Testis (tissue), 2 donors: ENCODE data around the gene SNAPC5.

Experiments
- CTCF ChIP-seq, 3 experiments: fragments of 450-650 bp in 2 of 3; fragments of 200-600 bp in 1 of 3; sonication (generic) in 1 of 3; IDR thresholded peaks; one replicate each; pipeline ENCODE4 v1.5.1; 2016 to 2019; ENCODE audit warnings: antibody characterized with exemption in 3 of 3, mild to moderate bottlenecking in 2 of 3, moderate library complexity in 1 of 3
- POLR2A ChIP-seq: fragments of 450-650 bp; IDR thresholded peaks from one replicate; pipeline ENCODE4 v1.6.1; 2017; ENCODE audit warnings: antibody characterized with exemption, mild to moderate bottlenecking, moderate library complexity

GRCh38 chr15:66452420-66452819 lies 45.1 kb downstream of the SNAPC5 start:
- TF ChIP-seq CTCF (IDR thresholded peaks at IDR 0.05) (no peak), POLR2A (no peak)
